HepG2 (cell line): ENCODE results near the gene FGF21. TPM values are rescaled to one million over a fixed set of nuclear protein-coding genes. Genes with fewer than 3 reads are reported as not detected.

Experiments used
- ARNT2 ChIP-seq: sonication (generic); formaldehyde crosslinking; IDR thresholded peaks from 2 replicates; pipeline ENCODE4 v1.8.0; 2022; ENCODE audit warnings: mild to moderate bottlenecking, low read depth, missing genetic modification reagents, moderate library complexity
- ETV5 ChIP-seq: IDR thresholded peaks from 2 replicates; pipeline ENCODE4 v1.6.1; 2018; ENCODE audit warnings: missing biosample characterization, missing genetic modification reagents, inconsistent platforms, borderline replicate concordance
- FOSL1 ChIP-seq: sonication (generic); formaldehyde crosslinking; IDR thresholded peaks from 2 replicates; pipeline ENCODE4 v1.9.0; 2021; ENCODE audit warnings: missing genetic modification reagents, borderline replicate concordance
- GABPA ChIP-seq, 2 experiments: IDR thresholded peaks; 2 replicates each; pipeline ENCODE4 v1.6.1; 2011 to 2016; ENCODE audit warnings: low read depth in 2 of 2, low read length in 1 of 2, missing biosample characterization in 1 of 2, missing genetic modification characterization in 1 of 2
- HOXA7 ChIP-seq: sonication (generic); formaldehyde crosslinking; IDR thresholded peaks from 2 replicates; pipeline ENCODE4 v1.8.1; 2022; ENCODE audit warnings: mild to moderate bottlenecking, missing genetic modification reagents, moderate library complexity
- JDP2 ChIP-seq: sonication (generic); formaldehyde crosslinking; IDR thresholded peaks from 2 replicates; pipeline ENCODE4 v1.8.1; 2022; ENCODE audit warnings: missing genetic modification reagents, borderline replicate concordance
- MXD1 ChIP-seq: sonication (generic); formaldehyde crosslinking; IDR thresholded peaks from 2 replicates; pipeline ENCODE4 v1.4.0; 2020; ENCODE audit warnings: mild to moderate bottlenecking, missing genetic modification reagents
- PITX1 ChIP-seq: sonication (generic); formaldehyde crosslinking; IDR thresholded peaks from 2 replicates; pipeline ENCODE4 v1.5.1; 2020; ENCODE audit warnings: mild to moderate bottlenecking, missing genetic modification reagents
- POLR2G ChIP-seq: fragments of 200-400 bp; formaldehyde crosslinking; IDR thresholded peaks from 2 replicates; pipeline ENCODE4 v1.6.1; 2018; ENCODE audit warnings: mild to moderate bottlenecking, low read depth, low read length, moderate library complexity
- PPARG ChIP-seq: conservative IDR thresholded peaks from 2 replicates; pipeline ENCODE4 v1.6.1; 2016; ENCODE audit warnings: missing biosample characterization, missing genetic modification reagents
- TIGD3 ChIP-seq: sonication (generic); formaldehyde crosslinking; IDR thresholded peaks from 2 replicates; pipeline ENCODE4 v1.5.1; 2020; ENCODE audit warnings: mild to moderate bottlenecking, missing genetic modification reagents, borderline replicate concordance
- ZBTB4 ChIP-seq: sonication (generic); formaldehyde crosslinking; IDR thresholded peaks from 2 replicates; pipeline ENCODE4 v1.4.0; 2020; ENCODE audit warnings: missing genetic modification reagents, mild to moderate bottlenecking, borderline replicate concordance
- ZNF205 ChIP-seq: IDR thresholded peaks from 2 replicates; pipeline ENCODE4 v1.6.1; 2018; ENCODE audit warnings: missing biosample characterization, missing genetic modification reagents
- ZNF383 ChIP-seq: sonication (generic); formaldehyde crosslinking; IDR thresholded peaks from 2 replicates; pipeline ENCODE4 v1.4.0; 2020; ENCODE audit warnings: missing genetic modification reagents, mild to moderate bottlenecking, borderline replicate concordance
- ZNF646 ChIP-seq: sonication (generic); formaldehyde crosslinking; IDR thresholded peaks from 2 replicates; pipeline ENCODE4 v1.9.0; 2021; ENCODE audit warnings: mild to moderate bottlenecking, missing genetic modification reagents
- ZNF749 ChIP-seq: sonication (generic); formaldehyde crosslinking; IDR thresholded peaks from 2 replicates; pipeline ENCODE4 v1.8.0; 2022; ENCODE audit warnings: mild to moderate bottlenecking, missing genetic modification reagents, moderate library complexity, borderline replicate concordance
- polyA plus RNA-seq, 8 experiments: library from polyadenylated mRNA; depleted of rRNA in 3 of 8; stranded (reverse) in 7 of 8; unstranded in 1 of 8; fragments of >200 nt; fragmentation: Illumina TruSeq in 4 of 8; extraction: Trizol in 4 of 8; gene quantifications; 2 replicates each; pipeline versions ENCODE4 v1.2.1 to v1.2.3, GENCODE V29; 2011 to 2016; ENCODE audit warnings: low read depth in 4 of 8, missing spikeins in 1 of 8, mixed read lengths in 1 of 8; ENCODE audit not compliant: insufficient read depth in 1 of 8
- total RNA-seq, 5 experiments: library from RNA; depleted of rRNA; stranded (reverse); fragments of >200 nt; fragmentation: Illumina TruSeq; extraction: Trizol; gene quantifications; 2 replicates each; pipeline ENCODE4 v1.2.3, GENCODE V29; 2016; ENCODE audit warnings: low read depth in 1 of 5

The FGF21 gene
- total and polyA plus RNA-seq, 2 of the 13 experiments (the other 11 are each of a cell fraction or from before 2014, with no cell fraction given), result 0.17 TPM; not detected in 1

- TF ChIP-seq ZNF646 (CRISPR knock-in tag), result no peak
- no peak for TF ChIP-seq ZNF205 (CRISPR knock-in tag)
- no peak for TF ChIP-seq GABPA (IDR thresholded peaks at IDR 0.05; ENCODE audit: low read depth, low read length)
- no peak for TF ChIP-seq GABPA (CRISPR knock-in tag; IDR thresholded peaks at IDR 0.05; ENCODE audit: low read depth)
- TF ChIP-seq JDP2 (CRISPR knock-in tag), result no peak
- TF ChIP-seq PITX1 (CRISPR knock-in tag), result no peak
- no peak for TF ChIP-seq FOSL1 (CRISPR knock-in tag)
- TF ChIP-seq ZNF383 (CRISPR knock-in tag), result no peak
- no peak for TF ChIP-seq TIGD3 (CRISPR knock-in tag)
- no peak for TF ChIP-seq ZBTB4 (CRISPR knock-in tag)
- no peak for TF ChIP-seq ARNT2 (CRISPR knock-in tag)
- TF ChIP-seq HOXA7 (CRISPR knock-in tag), result no peak
- TF ChIP-seq ETV5 (CRISPR knock-in tag), result 0 out of 2 replicates have a peak, but pooled peaks have one; percentile 6
- TF ChIP-seq POLR2G, result no peak
- TF ChIP-seq PPARG (CRISPR knock-in tag), result no peak
- TF ChIP-seq MXD1 (CRISPR knock-in tag), result no peak
- TF ChIP-seq ZNF749 (CRISPR knock-in tag), result no peak
These were observed 40.3 kb upstream of the FGF21 start (continued) for GRCh38 chr19:48714759-48715675.
